ENCODE results near the gene FHIT.

FHIT gene

GRCh38 chr3:59894425-59895121 is 1356.7 kb downstream of the FHIT start:
- no peak for TF ChIP-seq CTCF (IDR thresholded peaks at IDR 0.05; ENCODE audit: borderline replicate concordance, insufficient read depth, low read depth, low read length)
- no peak overlapping the region for H3K4me3 ChIP-seq (ENCODE audit: low read depth, low read length)

GRCh38 chr3:59890639-59891038 is 1360.6 kb downstream of the FHIT start:
- no peak for TF ChIP-seq CTCF (IDR thresholded peaks at IDR 0.05; ENCODE audit: borderline replicate concordance, insufficient read depth, low read depth, low read length)

GRCh38 chr3:59886790-59887189 is 1364.5 kb downstream of the FHIT start:
- H3K4me3 ChIP-seq (ENCODE audit: low read depth, low read length) = no peak overlapping the region
- TF ChIP-seq CTCF (IDR thresholded peaks at IDR 0.05; ENCODE audit: borderline replicate concordance, insufficient read depth, low read depth, low read length) = no peak

More at GRCh38 chr3:59890639-59891038, 1360.6 kb downstream of the FHIT start:
- no peak overlapping the region for H3K4me3 ChIP-seq (ENCODE audit: low read depth, low read length)

DNA sequence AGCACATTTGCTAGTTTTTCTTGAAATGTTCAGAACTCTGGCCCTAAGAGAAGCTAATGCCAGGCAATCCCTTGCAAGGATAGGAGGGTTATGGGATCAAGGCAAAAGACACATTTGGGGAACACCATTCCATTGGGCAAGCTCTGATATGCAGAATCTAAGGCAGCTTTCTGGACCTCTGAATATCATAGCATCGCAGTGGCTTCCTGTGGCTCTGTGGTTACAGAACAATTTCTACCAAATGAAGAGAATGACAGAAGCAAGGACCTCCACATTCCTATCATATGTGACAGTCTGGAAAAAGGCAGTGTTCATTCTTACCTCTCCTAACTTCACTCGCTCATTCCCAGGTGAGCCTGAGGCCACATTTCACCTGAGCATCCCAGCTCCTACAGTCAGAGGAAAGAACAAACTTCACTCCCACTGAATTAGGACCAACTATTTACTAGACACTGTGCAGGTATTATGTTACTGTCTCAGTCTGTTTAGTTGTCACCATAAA is 1365.3 kb downstream of the FHIT start:
- no peak for TF ChIP-seq CTCF (IDR thresholded peaks at IDR 0.05; ENCODE audit: borderline replicate concordance, insufficient read depth, low read depth, low read length)
- H3K4me3 ChIP-seq (ENCODE audit: low read depth, low read length) = no peak overlapping the region

- no peak for TF ChIP-seq CTCF (IDR thresholded peaks at IDR 0.05; ENCODE audit: borderline replicate concordance, insufficient read depth, low read depth, low read length)
- no peak overlapping the region for H3K4me3 ChIP-seq (ENCODE audit: low read depth, low read length)
These were observed 1366.2 kb downstream of the FHIT start for GRCh38 chr3:59885101-59885500.

DNA sequence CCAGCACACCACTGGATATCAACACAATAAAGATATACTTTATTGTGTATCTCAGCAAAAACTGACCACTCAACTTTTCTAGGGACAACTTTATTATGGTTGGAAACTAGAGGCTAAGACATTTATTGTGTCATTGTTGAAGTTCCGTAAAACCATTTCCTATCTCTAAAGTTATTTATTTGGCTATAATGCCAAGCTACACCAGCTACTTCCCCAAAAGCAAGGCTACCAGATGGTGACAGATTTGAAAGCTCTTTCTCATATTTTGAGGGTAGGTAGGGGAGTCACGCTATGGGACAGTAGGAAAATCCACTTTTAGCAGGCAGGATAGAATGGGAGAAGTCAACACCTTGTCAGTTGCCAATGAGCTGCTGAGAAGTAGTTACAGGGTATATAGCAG is 1366.8 kb downstream of the FHIT start:
- TF ChIP-seq CTCF (IDR thresholded peaks at IDR 0.05; ENCODE audit: borderline replicate concordance, insufficient read depth, low read depth, low read length) = no peak
- no peak overlapping the region for H3K4me3 ChIP-seq (ENCODE audit: low read depth, low read length)

GRCh38 chr3:59882746-59883145 is 1368.5 kb downstream of the FHIT start:
- H3K4me3 ChIP-seq (ENCODE audit: low read depth, low read length) = no peak overlapping the region
- no peak for TF ChIP-seq CTCF (IDR thresholded peaks at IDR 0.05; ENCODE audit: borderline replicate concordance, insufficient read depth, low read depth, low read length)
